Prostate gland (tissue), 2 donors: ENCODE measurements around the gene CTNNA3. TPM values are rescaled to one million over a fixed set of nuclear protein-coding genes. Genes with fewer than 3 reads are reported as not detected.

Experiments
- DNase-seq: peaks from one replicate; pipeline ENCODE4 v3.0.0-alpha.2; 2019; ENCODE audit warnings: low spot score
- H3K27ac ChIP-seq, 2 donors: fragments of 200-600 bp; sonication (generic); 2 replicates each; pipeline ENCODE4 v1.5.1; 2017 to 2019
- H3K27me3 ChIP-seq: fragments of 200-600 bp; sonication (generic); replicated peaks from 2 replicates; pipeline ENCODE4 v1.5.1; 2019; ENCODE audit not compliant: insufficient read depth
- H3K36me3 ChIP-seq, 2 donors: fragments of 200-600 bp; sonication (generic); 1 replicate in 1 of 2; 2 replicates in 1 of 2; pipeline versions ENCODE4 v1.5.1 to v1.8.1; 2017 to 2019
- H3K4me1 ChIP-seq: fragments of 200-600 bp; sonication (generic); replicated peaks from 2 replicates; pipeline ENCODE4 v1.5.1; 2019
- H3K4me3 ChIP-seq, 2 donors: fragments of 200-600 bp; sonication (generic); 2 replicates each; pipeline ENCODE4 v1.5.1; 2017 to 2019
- H3K9me3 ChIP-seq: fragments of 200-600 bp; sonication (generic); 2 replicates; pipeline ENCODE4 v1.5.1; 2017
- CTCF ChIP-seq, 4 experiments: fragments of 200-600 bp in 2 of 4; fragments of 450-650 bp in 2 of 4; sonication (generic) in 2 of 4; IDR thresholded peaks; 1 replicate in 3 of 4; 2 replicates in 1 of 4; pipeline ENCODE4 v1.5.1; 2016 to 2019; ENCODE audit warnings: antibody characterized with exemption in 4 of 4, mild to moderate bottlenecking in 2 of 4, moderate library complexity in 2 of 4
- POLR2A ChIP-seq: fragments of 450-650 bp; IDR thresholded peaks from one replicate; pipeline ENCODE4 v1.6.1; 2016; ENCODE audit warnings: antibody characterized with exemption, mild to moderate bottlenecking
- POLR2AphosphoS5 ChIP-seq: sonication (generic); formaldehyde crosslinking; IDR thresholded peaks from one replicate; pipeline ENCODE4 v1.6.1; 2017; ENCODE audit warnings: antibody characterized with exemption
- WGBS: methylation state at CpG from one replicate; pipeline ENCODE4 v1.1.5; 2018; 5-methylcytosine and 5-hydroxymethylcytosine counted together
- intact Hi-C: fragments of 100-400 bp; cut with DNase I; formaldehyde crosslinking; loops from one replicate; pipeline ENCODE4 v1.14.2; 2022
- total RNA-seq, 2 donors: library from RNA; depleted of rRNA; stranded (reverse); fragments of >200 nt; gene quantifications; one replicate each; pipeline ENCODE4 v1.1.0, GENCODE V29; 2016

Gene CTNNA3
- total RNA-seq, 2 donors from 2014 or later, result 0.27 to 7.2 TPM

- no peak for DNase-seq
- no peak overlapping the region for H3K4me3 ChIP-seq
- intact Hi-C loops, result no loop called here
- H3K27me3 ChIP-seq, result no peaks in the 10 kb centered on the region
- H3K4me1 ChIP-seq, result no peaks in the 10 kb centered on the region
- H3K9me3 ChIP-seq, result no peaks in the 10 kb centered on the region
- no peak for TF ChIP-seq POLR2A
- TF ChIP-seq CTCF (IDR thresholded peaks at IDR 0.05), result no peak
- TF ChIP-seq POLR2AphosphoS5, result no peak
- WGBS, result 88% methylated on average over 1 of the region's 1 CpG
- no peak overlapping the region for H3K27ac ChIP-seq
- no peaks in the 10 kb centered on the region for H3K36me3 ChIP-seq
Measured at GRCh38 chr10:66281327-66281726, 1414.7 kb downstream of the CTNNA3 start.

GRCh38 chr10:66277481-66277880 lies 1418.5 kb downstream of the CTNNA3 start:
- DNase-seq, result no peak
- Histone ChIP-seq H3K27ac (no peak overlapping the region), H3K4me3 (no peak overlapping the region), H3K9me3 (no peaks in the 10 kb centered on the region), H3K36me3 (no peaks in the 10 kb centered on the region), H3K27me3 (no peaks in the 10 kb centered on the region), H3K4me1 (no peaks in the 10 kb centered on the region)
- no peak for TF ChIP-seq POLR2A
- TF ChIP-seq CTCF (IDR thresholded peaks at IDR 0.05), result no peak
- TF ChIP-seq POLR2AphosphoS5, result no peak
- 60% methylated on average over 4 of the region's 4 CpGs for WGBS
- intact Hi-C loops, result no loop called here

GRCh38 chr10:66273966-66274519 lies 1422.0 kb downstream of the CTNNA3 start:
- Histone ChIP-seq H3K36me3 (no peaks in the 10 kb centered on the region), H3K4me1 (no peaks in the 10 kb centered on the region), H3K27me3 (no peaks in the 10 kb centered on the region), H3K27ac (no peak overlapping the region), H3K4me3 (no peak overlapping the region), H3K9me3 (no peaks in the 10 kb centered on the region)
- TF ChIP-seq POLR2AphosphoS5 (no peak), CTCF (IDR thresholded peaks at IDR 0.05) (no peak), POLR2A (no peak)
- WGBS, result 79% methylated on average over 3 of the region's 3 CpGs
- intact Hi-C loops, result no loop called here
- no peak for DNase-seq

GRCh38 chr10:66265398-66265797 lies 1430.6 kb downstream of the CTNNA3 start:
- H3K4me1 ChIP-seq, result no peaks in the 10 kb centered on the region
- no peak overlapping the region for H3K4me3 ChIP-seq
- TF ChIP-seq POLR2AphosphoS5, result no peak
- TF ChIP-seq CTCF (IDR thresholded peaks at IDR 0.05), result no peak
- TF ChIP-seq POLR2A, result no peak
- intact Hi-C loops, result no loop called here
- 40% methylated on average over 1 of the region's 1 CpG for WGBS
- DNase-seq, result no peak
- H3K9me3 ChIP-seq, result no peaks in the 10 kb centered on the region
- no peak overlapping the region for H3K27ac ChIP-seq
- H3K27me3 ChIP-seq, result no peaks in the 10 kb centered on the region
- no peaks in the 10 kb centered on the region for H3K36me3 ChIP-seq

- no peak overlapping the region for H3K4me3 ChIP-seq
- H3K27me3 ChIP-seq, result no peaks in the 10 kb centered on the region
- no peak for DNase-seq
- whole genome bisulfite sequencing, result 64% methylated on average over 2 of the region's 2 CpGs
- TF ChIP-seq POLR2AphosphoS5 (no peak), POLR2A (no peak)
- intact Hi-C loops, result no loop called here
- no peaks in the 10 kb centered on the region for H3K4me1 ChIP-seq
- no peaks in the 10 kb centered on the region for H3K9me3 ChIP-seq
- no peak overlapping the region for H3K27ac ChIP-seq
- H3K36me3 ChIP-seq, result no peaks in the 10 kb centered on the region
Measured at GRCh38 chr10:66259836-66260235, 1436.2 kb downstream of the CTNNA3 start.
